ENCODE results near the gene IL20RA. TPM values are rescaled to one million over a fixed set of nuclear protein-coding genes. Genes with fewer than 3 reads are reported as not detected.
"Not testable (repeated sequence)": the region's sequence is repeated elsewhere in the genome, so short reads cannot be mapped to it uniquely, and the experiment has no call there.

The IL20RA gene
- total RNA-seq, 1 donor from 2014 or later: 9.9 TPM

DNA sequence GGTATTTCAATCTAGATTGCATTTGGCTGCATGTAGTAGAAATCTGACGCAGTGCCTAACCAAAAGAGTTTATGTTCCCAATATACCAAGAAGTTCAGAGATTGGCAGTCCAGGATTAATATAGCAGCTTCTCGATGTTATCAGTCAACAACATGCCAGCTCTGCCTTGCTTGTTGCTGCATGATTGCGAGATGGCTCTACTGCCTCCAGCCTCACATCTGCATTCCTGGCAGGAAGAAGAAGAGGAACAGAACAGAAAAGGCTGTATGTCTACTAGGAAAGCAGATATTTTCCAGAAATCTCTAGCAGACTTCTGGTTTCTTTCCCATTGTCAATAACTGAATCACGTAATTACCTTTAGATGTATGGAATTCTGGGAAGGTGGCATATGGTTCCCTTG, 61.8 kb downstream of the IL20RA start:
- H3K27ac ChIP-seq (ENCODE audit: low read depth, low read length): no peak overlapping the region
- H3K4me1 ChIP-seq (ENCODE audit: control insufficient read depth in 3 of 3, insufficient read depth in 3 of 3, low read length in 3 of 3): no peaks in the 10 kb centered on the region
- H3K9me3 ChIP-seq (ENCODE audit: control insufficient read depth in 3 of 3, low read length in 3 of 3): no peaks in the 10 kb centered on the region
- H3K36me3 ChIP-seq (ENCODE audit: control insufficient read depth in 3 of 3, insufficient read depth in 3 of 3, low read length in 3 of 3): no peaks in the 10 kb centered on the region
- peaks cover 0 to 8% (median 3%) of the 10 kb centered on the region in 3 donors for H3K27me3 ChIP-seq (ENCODE audit: control insufficient read depth in 3 of 3, insufficient read depth in 3 of 3, low read length in 3 of 3)
- no peak overlapping the region for H3K9ac ChIP-seq (ENCODE audit: low read depth in 1 of 3, low read length in 3 of 3)
- no peak overlapping the region for H3K4me3 ChIP-seq (ENCODE audit: low read length in 3 of 3)

DNA sequence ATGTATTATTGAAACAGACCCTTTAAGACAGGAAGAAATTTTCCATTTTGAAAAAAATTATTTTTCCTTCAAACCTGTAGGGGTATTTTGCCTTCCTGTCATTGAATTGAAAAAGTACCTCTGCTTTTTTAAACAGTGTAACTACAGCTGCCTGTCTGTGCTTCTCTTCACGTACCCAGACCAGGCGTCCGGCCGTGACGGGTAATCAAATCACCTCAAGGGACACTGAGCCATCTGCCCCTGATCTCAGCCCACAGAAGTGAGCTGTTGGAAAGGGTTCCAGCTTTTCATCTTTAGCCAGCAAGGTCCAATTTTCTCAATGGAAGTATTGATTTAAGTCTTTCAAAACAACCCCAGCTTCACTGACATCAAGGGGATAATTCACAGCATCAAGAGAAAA, 64.7 kb downstream of the IL20RA start:
- H3K36me3 ChIP-seq (ENCODE audit: control insufficient read depth in 3 of 3, insufficient read depth in 3 of 3, low read length in 3 of 3): no peaks in the 10 kb centered on the region
- H3K4me1 ChIP-seq (ENCODE audit: control insufficient read depth in 3 of 3, insufficient read depth in 3 of 3, low read length in 3 of 3): no peaks in the 10 kb centered on the region
- H3K9ac ChIP-seq (ENCODE audit: low read depth in 1 of 3, low read length in 3 of 3): no peak overlapping the region
- H3K4me3 ChIP-seq (ENCODE audit: low read length in 3 of 3): no peak overlapping the region
- no peak overlapping the region for H3K27ac ChIP-seq (ENCODE audit: low read depth, low read length)
- H3K9me3 ChIP-seq (ENCODE audit: control insufficient read depth in 3 of 3, low read length in 3 of 3): no peaks in the 10 kb centered on the region
- peaks cover 0 to 4% (median 0%) of the 10 kb centered on the region in 3 donors for H3K27me3 ChIP-seq (ENCODE audit: control insufficient read depth in 3 of 3, insufficient read depth in 3 of 3, low read length in 3 of 3)

DNA sequence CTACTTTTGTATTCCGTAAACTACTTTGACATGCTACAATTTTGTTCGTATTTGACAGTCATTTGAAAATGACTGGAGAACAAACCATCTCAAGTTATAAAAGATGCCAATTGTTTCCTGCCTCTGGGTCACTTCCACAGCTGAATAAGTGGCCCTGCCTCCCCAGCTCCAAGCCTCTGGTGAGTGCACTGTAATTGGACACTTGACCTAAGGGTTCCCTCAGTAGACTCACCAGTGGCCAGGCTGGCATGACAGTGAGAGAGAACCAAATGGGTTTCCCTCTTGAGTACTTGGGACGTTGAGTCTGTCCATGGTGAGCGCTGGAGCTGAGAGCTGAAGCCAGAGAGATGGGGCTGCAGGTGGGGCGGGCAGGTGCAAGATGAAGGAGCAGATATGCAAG, 65.6 kb downstream of the IL20RA start:
- Histone ChIP-seq H3K27ac (ENCODE audit: low read depth, low read length) (no peak overlapping the region), H3K4me3 (ENCODE audit: low read length in 3 of 3) (no peak overlapping the region), H3K4me1 (ENCODE audit: control insufficient read depth in 3 of 3, insufficient read depth in 3 of 3, low read length in 3 of 3) (no peaks in the 10 kb centered on the region), H3K9me3 (ENCODE audit: control insufficient read depth in 3 of 3, low read length in 3 of 3) (no peaks in the 10 kb centered on the region), H3K27me3 (ENCODE audit: control insufficient read depth in 3 of 3, insufficient read depth in 3 of 3, low read length in 3 of 3) (peaks cover 0 to 4% (median 0%) of the 10 kb centered on the region in 3 donors), H3K9ac (ENCODE audit: low read depth in 1 of 3, low read length in 3 of 3) (no peak overlapping the region), H3K36me3 (ENCODE audit: control insufficient read depth in 3 of 3, insufficient read depth in 3 of 3, low read length in 3 of 3) (no peaks in the 10 kb centered on the region)

DNA sequence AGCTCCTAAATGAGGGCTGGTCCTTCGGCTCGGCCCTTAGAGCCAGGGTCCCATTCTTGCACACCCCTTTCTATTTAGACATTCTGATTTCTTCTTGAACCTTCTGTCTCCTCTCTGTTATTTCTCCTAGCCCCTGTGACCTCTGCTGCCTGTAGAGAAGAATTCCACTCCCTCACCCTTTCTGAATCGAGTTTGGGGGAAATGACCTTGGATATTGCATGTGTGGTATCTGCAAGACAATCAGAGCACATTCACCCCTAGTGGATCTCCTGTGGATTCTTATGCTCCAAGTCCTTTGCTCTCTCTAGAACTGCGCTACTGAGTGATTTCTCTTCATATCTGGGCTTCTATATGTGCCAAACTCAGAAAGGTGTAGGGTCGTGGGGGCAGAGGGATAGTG, 67.7 kb downstream of the IL20RA start:
- no peak overlapping the region for H3K9ac ChIP-seq (ENCODE audit: low read depth in 1 of 3, low read length in 3 of 3)
- H3K9me3 ChIP-seq (ENCODE audit: control insufficient read depth in 3 of 3, low read length in 3 of 3): no peaks in the 10 kb centered on the region
- no peaks in the 10 kb centered on the region for H3K4me1 ChIP-seq (ENCODE audit: control insufficient read depth in 3 of 3, insufficient read depth in 3 of 3, low read length in 3 of 3)
- no peak overlapping the region for H3K27ac ChIP-seq (ENCODE audit: low read depth, low read length)
- H3K27me3 ChIP-seq (ENCODE audit: control insufficient read depth in 3 of 3, insufficient read depth in 3 of 3, low read length in 3 of 3): peaks cover 0 to 4% (median 0%) of the 10 kb centered on the region in 3 donors
- H3K4me3 ChIP-seq (ENCODE audit: low read length in 3 of 3): no peak overlapping the region
- H3K36me3 ChIP-seq (ENCODE audit: control insufficient read depth in 3 of 3, insufficient read depth in 3 of 3, low read length in 3 of 3): no peaks in the 10 kb centered on the region

DNA sequence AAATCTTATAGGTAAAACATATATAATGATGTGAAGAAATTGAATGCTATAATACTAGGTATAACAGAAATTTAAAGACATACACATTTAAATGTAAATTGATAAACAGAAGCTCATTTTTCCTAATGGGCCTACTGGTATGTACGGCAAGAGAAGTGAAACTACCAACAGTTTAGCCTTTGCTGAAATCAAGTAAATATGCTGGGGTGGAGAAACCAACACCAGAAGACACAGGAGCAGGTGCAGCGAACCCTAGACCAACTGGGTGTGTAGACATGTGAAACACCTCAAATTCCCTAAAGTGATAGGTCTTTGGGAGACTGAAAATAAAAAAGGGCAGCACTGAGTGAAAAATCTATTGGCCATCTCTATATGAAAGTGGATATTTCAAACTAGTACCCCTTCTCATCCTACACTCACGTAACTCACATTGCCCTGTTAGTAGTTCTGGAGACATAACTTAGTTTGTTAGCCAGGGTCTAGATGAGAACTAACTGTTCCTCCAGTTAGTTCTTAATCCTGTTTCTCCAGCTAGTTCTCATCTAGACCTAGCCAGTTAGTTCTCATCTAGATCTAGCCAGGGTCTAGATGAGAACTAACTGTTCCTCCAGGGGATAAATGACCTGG, 69.6 kb downstream of the IL20RA start:
- peaks cover 0 to 9% (median 0%) of the 10 kb centered on the region in 3 donors for H3K27me3 ChIP-seq (ENCODE audit: control insufficient read depth in 3 of 3, insufficient read depth in 3 of 3, low read length in 3 of 3)

DNA sequence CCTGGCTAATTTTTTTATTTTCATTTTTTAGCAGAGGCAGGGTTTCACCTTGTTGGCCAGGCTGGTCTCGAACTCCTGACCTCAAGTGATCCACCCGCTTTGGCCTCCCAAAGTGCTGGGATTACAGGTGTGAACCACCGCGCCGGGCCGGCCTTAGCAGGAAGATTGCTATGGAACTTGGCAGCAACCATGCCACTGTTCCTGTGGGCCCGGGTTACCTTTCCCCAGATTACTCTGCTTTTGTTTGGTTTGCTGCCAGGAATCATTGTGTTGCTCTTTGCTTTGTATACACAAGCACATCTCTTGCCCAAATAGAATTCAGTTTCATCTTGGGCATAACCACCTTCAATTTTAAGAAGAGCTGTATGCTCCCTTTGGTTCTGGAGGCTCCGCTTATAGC, 71.0 kb downstream of the IL20RA start:
- not testable (repeated sequence) for H3K9me3 ChIP-seq (ENCODE audit: control insufficient read depth in 3 of 3, low read length in 3 of 3); H3K4me1 ChIP-seq (ENCODE audit: control insufficient read depth in 3 of 3, insufficient read depth in 3 of 3, low read length in 3 of 3); H3K27me3 ChIP-seq (ENCODE audit: control insufficient read depth in 3 of 3, insufficient read depth in 3 of 3, low read length in 3 of 3); H3K4me3 ChIP-seq (ENCODE audit: low read length in 3 of 3); H3K36me3 ChIP-seq (ENCODE audit: control insufficient read depth in 3 of 3, insufficient read depth in 3 of 3, low read length in 3 of 3); H3K27ac ChIP-seq (ENCODE audit: low read depth, low read length); H3K9ac ChIP-seq (ENCODE audit: low read depth in 1 of 3, low read length in 3 of 3)

More for the DNA sequence above, 69.6 kb downstream of the IL20RA start:
- Histone ChIP-seq H3K27ac (ENCODE audit: low read depth, low read length) (no peak overlapping the region), H3K36me3 (ENCODE audit: control insufficient read depth in 3 of 3, insufficient read depth in 3 of 3, low read length in 3 of 3) (no peaks in the 10 kb centered on the region), H3K9me3 (ENCODE audit: control insufficient read depth in 3 of 3, low read length in 3 of 3) (no peaks in the 10 kb centered on the region), H3K9ac (ENCODE audit: low read depth in 1 of 3, low read length in 3 of 3) (no peak overlapping the region), H3K4me3 (ENCODE audit: low read length in 3 of 3) (no peak overlapping the region), H3K4me1 (ENCODE audit: control insufficient read depth in 3 of 3, insufficient read depth in 3 of 3, low read length in 3 of 3) (no peaks in the 10 kb centered on the region)

DNA sequence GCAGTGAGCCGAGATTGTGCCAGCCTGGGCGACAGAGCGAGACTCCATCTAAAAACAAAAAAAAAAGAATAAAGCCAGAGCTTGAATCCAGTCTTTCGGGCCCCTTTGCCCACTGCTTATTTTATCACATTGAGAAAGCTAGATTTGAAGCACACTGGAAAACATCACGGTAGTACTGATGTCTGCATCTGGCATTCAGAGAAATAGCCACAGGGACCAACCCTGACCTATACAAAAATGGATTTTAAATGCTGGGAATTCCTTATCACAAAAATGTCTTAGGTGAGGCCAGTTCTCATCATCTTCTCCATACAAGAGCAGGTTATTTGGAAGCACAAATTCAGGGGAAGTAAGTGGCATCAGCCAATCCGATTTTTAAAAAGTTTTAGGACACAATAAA, 73.2 kb downstream of the IL20RA start:
- no peak overlapping the region for H3K27ac ChIP-seq (ENCODE audit: low read depth, low read length)
- H3K27me3 ChIP-seq (ENCODE audit: control insufficient read depth in 3 of 3, insufficient read depth in 3 of 3, low read length in 3 of 3): peaks cover 0 to 11% (median 6%) of the 10 kb centered on the region in 3 donors
- H3K4me1 ChIP-seq (ENCODE audit: control insufficient read depth in 3 of 3, insufficient read depth in 3 of 3, low read length in 3 of 3): no peaks in the 10 kb centered on the region
- no peaks in the 10 kb centered on the region for H3K9me3 ChIP-seq (ENCODE audit: control insufficient read depth in 3 of 3, low read length in 3 of 3)
- H3K9ac ChIP-seq (ENCODE audit: low read depth in 1 of 3, low read length in 3 of 3): no peak overlapping the region
- H3K4me3 ChIP-seq (ENCODE audit: low read length in 3 of 3): no peak overlapping the region
- no peaks in the 10 kb centered on the region for H3K36me3 ChIP-seq (ENCODE audit: control insufficient read depth in 3 of 3, insufficient read depth in 3 of 3, low read length in 3 of 3)

DNA sequence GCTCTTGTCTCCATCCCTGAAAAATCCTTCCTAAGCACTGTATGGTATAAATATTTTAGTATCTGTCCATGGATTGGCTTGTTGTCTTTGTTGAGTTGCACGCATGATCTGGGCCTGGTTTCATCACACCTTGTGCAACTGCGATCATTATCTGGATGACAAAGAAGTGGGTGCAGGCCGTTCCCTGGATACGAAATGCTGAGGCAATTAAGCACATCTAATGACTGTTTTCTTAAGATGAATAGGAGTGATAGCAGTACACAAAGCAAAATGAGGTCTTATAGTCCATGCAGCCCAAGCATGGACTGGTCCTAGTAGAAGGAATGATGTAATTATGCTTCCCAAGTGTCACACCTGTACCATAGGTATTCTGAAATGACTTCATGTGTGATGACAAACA, 74.8 kb downstream of the IL20RA start:
- H3K27ac ChIP-seq (ENCODE audit: low read depth, low read length): no peak overlapping the region
- no peaks in the 10 kb centered on the region for H3K36me3 ChIP-seq (ENCODE audit: control insufficient read depth in 3 of 3, insufficient read depth in 3 of 3, low read length in 3 of 3)
- no peaks in the 10 kb centered on the region for H3K9me3 ChIP-seq (ENCODE audit: control insufficient read depth in 3 of 3, low read length in 3 of 3)
- peaks cover 0 to 11% (median 6%) of the 10 kb centered on the region in 3 donors for H3K27me3 ChIP-seq (ENCODE audit: control insufficient read depth in 3 of 3, insufficient read depth in 3 of 3, low read length in 3 of 3)
- H3K4me1 ChIP-seq (ENCODE audit: control insufficient read depth in 3 of 3, insufficient read depth in 3 of 3, low read length in 3 of 3): no peaks in the 10 kb centered on the region
- H3K9ac ChIP-seq (ENCODE audit: low read depth in 1 of 3, low read length in 3 of 3): no peak overlapping the region
- H3K4me3 ChIP-seq (ENCODE audit: low read length in 3 of 3): no peak overlapping the region

DNA sequence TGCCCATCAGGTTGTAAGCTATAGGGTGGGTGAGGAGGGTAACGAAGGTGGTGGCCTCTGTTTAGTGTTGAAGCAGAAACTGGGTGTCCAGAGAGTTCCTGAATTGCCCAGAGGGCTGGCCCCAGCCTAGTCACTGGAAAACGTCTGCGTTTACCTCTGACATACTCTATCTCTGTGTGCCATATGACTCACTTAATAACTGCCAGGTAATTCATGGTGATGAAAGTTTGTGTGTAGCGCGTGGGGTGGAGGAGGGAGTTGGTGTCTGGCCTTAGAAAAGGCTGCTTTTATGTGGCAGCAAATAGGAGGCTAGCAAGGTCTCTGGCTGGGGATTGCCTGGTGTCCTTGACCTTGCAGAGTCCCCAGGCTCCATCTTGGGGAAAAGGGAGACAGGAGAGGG, 75.3 kb downstream of the IL20RA start:
- no peaks in the 10 kb centered on the region for H3K4me1 ChIP-seq (ENCODE audit: control insufficient read depth in 3 of 3, insufficient read depth in 3 of 3, low read length in 3 of 3)
- no peak overlapping the region for H3K27ac ChIP-seq (ENCODE audit: low read depth, low read length)
- peaks cover 0 to 11% (median 6%) of the 10 kb centered on the region in 3 donors for H3K27me3 ChIP-seq (ENCODE audit: control insufficient read depth in 3 of 3, insufficient read depth in 3 of 3, low read length in 3 of 3)
- no peak overlapping the region for H3K4me3 ChIP-seq (ENCODE audit: low read length in 3 of 3)
- no peak overlapping the region for H3K9ac ChIP-seq (ENCODE audit: low read depth in 1 of 3, low read length in 3 of 3)
- no peaks in the 10 kb centered on the region for H3K36me3 ChIP-seq (ENCODE audit: control insufficient read depth in 3 of 3, insufficient read depth in 3 of 3, low read length in 3 of 3)
- no peaks in the 10 kb centered on the region for H3K9me3 ChIP-seq (ENCODE audit: control insufficient read depth in 3 of 3, low read length in 3 of 3)

DNA sequence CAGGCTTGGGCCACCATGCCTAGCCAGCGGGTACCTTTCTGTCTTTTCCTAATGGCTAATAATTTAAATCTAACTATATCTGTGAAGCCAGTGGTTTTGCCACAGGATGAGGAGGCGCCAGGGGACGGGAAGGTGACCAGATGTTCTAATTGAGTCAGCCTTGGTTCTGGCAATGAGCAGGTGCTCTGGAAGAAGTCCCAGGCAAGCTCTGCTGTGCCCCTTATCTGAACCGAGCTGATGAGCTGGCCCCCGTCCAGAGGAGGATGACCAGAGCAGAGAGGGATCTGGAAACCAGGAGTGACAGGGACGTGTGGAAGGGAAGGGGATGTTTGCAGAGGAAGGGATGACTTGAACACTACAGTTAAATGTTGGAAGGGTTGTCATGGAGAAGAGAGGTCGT, 75.9 kb downstream of the IL20RA start:
- Histone ChIP-seq H3K4me3 (ENCODE audit: low read length in 3 of 3) (no peak overlapping the region), H3K27me3 (ENCODE audit: control insufficient read depth in 3 of 3, insufficient read depth in 3 of 3, low read length in 3 of 3) (peaks cover 0 to 11% (median 6%) of the 10 kb centered on the region in 3 donors), H3K4me1 (ENCODE audit: control insufficient read depth in 3 of 3, insufficient read depth in 3 of 3, low read length in 3 of 3) (no peaks in the 10 kb centered on the region), H3K27ac (ENCODE audit: low read depth, low read length) (no peak overlapping the region), H3K36me3 (ENCODE audit: control insufficient read depth in 3 of 3, insufficient read depth in 3 of 3, low read length in 3 of 3) (no peaks in the 10 kb centered on the region), H3K9me3 (ENCODE audit: control insufficient read depth in 3 of 3, low read length in 3 of 3) (no peaks in the 10 kb centered on the region), H3K9ac (ENCODE audit: low read depth in 1 of 3, low read length in 3 of 3) (no peak overlapping the region)
